Inferior parietal cortex (tissue), 1 donor: Measurements from ENCODE around the gene EXOC1L.

Experiments used
- DNase-seq: peaks from one replicate; pipeline ENCODE4 v3.0.0-alpha.2; 2016; ENCODE audit errors: extremely low spot score

EXOC1L gene

GRCh38 chr4:55880652-55881280, 61.2 kb downstream of the EXOC1L start:
- DNase-seq = no peak

DNA sequence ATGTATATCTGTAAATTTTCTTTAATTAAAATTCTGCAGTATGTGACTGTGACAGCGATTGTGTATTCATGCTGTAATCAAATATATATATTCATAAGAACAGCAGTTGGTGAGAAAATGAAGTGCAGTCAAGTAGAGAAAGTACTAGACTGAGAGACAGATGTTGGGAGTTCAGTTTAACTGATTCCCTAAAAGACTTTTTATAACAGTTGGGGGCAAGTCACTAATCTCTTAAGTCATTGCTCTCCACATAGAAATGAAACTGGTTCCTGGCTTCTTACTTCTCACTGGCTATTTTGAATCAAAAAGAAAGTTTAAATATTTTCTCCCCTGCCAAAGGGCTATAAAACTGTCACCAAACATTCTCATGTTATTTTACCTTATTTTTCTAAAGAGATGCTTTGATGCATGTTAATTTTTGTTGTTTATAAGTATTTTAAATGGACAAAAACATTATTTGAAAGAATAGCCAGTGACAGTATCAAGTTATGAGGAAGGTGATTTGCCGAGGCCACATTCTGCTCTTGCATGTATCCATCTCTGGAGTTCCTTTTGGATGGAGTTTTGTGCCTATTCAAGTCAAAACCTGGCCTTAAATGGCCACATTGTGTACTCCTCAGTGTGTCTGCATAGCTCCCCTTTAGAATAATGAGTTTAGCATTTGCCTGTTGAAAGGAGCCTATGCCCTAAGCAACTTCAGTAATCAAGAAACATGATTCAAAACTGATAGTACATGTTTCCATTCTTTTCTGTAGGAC, 64.7 kb downstream of the EXOC1L start:
- no peak for DNase-seq

GRCh38 chr4:55884851-55885219, 65.2 kb downstream of the EXOC1L start:
- DNase-seq = no peak
